ENCODE measurements around the gene AGAP1. TPM values are rescaled to one million over a fixed set of nuclear protein-coding genes. Genes with fewer than 3 reads are reported as not detected.

The AGAP1 gene
- total and polyA plus RNA-seq, 2 donors (not counting 3 experiments of a cell fraction or from before 2014, with no cell fraction given) = 10.2 to 20.9 TPM

DNA sequence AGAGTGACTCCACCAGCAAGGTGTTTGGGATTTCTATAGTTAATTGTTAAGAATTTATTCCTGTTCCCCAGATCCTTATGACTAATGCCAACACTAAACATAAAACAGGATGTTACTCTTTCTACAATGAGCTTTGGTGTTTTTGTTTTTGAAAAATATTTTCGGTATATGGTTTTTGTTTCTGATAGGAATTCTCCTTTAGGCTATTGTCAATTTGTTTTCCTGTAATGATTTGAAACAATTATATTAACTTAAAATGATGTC lies 182.6 kb downstream of the AGAP1 start:
- Histone ChIP-seq H3K4me3 (replicated peaks in 1 of 3; ENCODE audit: insufficient read depth in 1 of 3, low read depth in 1 of 3, low read length in 3 of 3) (no peak overlapping the region), H3K9me3 (replicated peaks; ENCODE audit: control insufficient read depth, insufficient read depth, low read length) (no peaks in the 10 kb centered on the region), H2AFZ (ENCODE audit: low read depth, low read length) (no peak overlapping the region), H3K27ac (ENCODE audit: insufficient read depth, low read depth, low read length) (no peak overlapping the region), H3K9ac (replicated peaks; ENCODE audit: extremely low read depth, insufficient read depth, low read length) (no peak overlapping the region), H3K4me2 (ENCODE audit: insufficient read depth, low read length) (no peak overlapping the region), H3K9me1 (replicated peaks; ENCODE audit: control insufficient read depth, extremely low read depth, insufficient read depth, low read length) (no peaks in the 10 kb centered on the region), H4K20me1 (replicated peaks; ENCODE audit: control insufficient read depth, extremely low read depth, insufficient read depth, low read length) (no peaks in the 10 kb centered on the region), H3K36me3 (ENCODE audit: control insufficient read depth in 2 of 2, extremely low read depth in 1 of 2, insufficient read depth in 2 of 2, low read length in 2 of 2) (no peaks in the 10 kb centered on the region), H3K4me1 (ENCODE audit: control insufficient read depth, extremely low read depth, insufficient read depth, low read length) (no peaks in the 10 kb centered on the region), H3K79me2 (ENCODE audit: control insufficient read depth, insufficient read depth, low read length) (peaks cover 2% of the 10 kb centered on the region), H3K27me3 (ENCODE audit: control insufficient read depth in 2 of 2, insufficient read depth in 2 of 2, low read length in 2 of 2) (peaks cover 5 to 12% of the 10 kb centered on the region in 2 experiments)
- TF ChIP-seq FOS (IDR thresholded peaks at IDR 0.05; ENCODE audit: borderline replicate concordance, insufficient read depth, low read length) (no peak), MYC (IDR thresholded peaks at IDR 0.05; ENCODE audit: low read depth, low read length) (no peak), EZH2 (IDR thresholded peaks at IDR 0.05; ENCODE audit: borderline replicate concordance, low read depth, low read length, severe bottlenecking) (no peak), GATA2 (IDR thresholded peaks at IDR 0.05; ENCODE audit: insufficient read depth, insufficient read length, low read depth, low read length) (no peak), POLR2A (IDR thresholded peaks at IDR 0.05; ENCODE audit: low read depth, low read length) (no peak), JUN (IDR thresholded peaks at IDR 0.05; ENCODE audit: borderline replicate concordance, insufficient read depth, insufficient read length, low read depth) (no peak), POLR2AphosphoS5 (IDR thresholded peaks at IDR 0.05; ENCODE audit: insufficient read depth, low read depth, low read length) (no peak)
- TF ChIP-seq, protein P1, sequence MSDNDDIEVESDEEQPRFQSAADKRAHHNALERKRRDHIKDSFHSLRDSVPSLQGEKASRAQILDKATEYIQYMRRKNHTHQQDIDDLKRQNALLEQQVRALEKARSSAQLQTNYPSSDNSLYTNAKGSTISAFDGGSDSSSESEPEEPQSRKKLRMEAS (IDR thresholded peaks at IDR 0.05; ENCODE audit: insufficient read depth, insufficient read length) = no peak
- TF ChIP-seq, protein P2, sequence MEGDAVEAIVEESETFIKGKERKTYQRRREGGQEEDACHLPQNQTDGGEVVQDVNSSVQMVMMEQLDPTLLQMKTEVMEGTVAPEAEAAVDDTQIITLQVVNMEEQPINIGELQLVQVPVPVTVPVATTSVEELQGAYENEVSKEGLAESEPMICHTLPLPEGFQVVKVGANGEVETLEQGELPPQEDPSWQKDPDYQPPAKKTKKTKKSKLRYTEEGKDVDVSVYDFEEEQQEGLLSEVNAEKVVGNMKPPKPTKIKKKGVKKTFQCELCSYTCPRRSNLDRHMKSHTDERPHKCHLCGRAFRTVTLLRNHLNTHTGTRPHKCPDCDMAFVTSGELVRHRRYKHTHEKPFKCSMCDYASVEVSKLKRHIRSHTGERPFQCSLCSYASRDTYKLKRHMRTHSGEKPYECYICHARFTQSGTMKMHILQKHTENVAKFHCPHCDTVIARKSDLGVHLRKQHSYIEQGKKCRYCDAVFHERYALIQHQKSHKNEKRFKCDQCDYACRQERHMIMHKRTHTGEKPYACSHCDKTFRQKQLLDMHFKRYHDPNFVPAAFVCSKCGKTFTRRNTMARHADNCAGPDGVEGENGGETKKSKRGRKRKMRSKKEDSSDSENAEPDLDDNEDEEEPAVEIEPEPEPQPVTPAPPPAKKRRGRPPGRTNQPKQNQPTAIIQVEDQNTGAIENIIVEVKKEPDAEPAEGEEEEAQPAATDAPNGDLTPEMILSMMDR (IDR thresholded peaks at IDR 0.05; ENCODE audit: extremely low read depth in 1 of 2, insufficient read depth in 1 of 2, low read depth in 1 of 2, low read length in 2 of 2) = no peak
- POLR2A ChIA-PET = no interaction called here
- DNase-seq (ENCODE audit: low read depth, low spot score) (no peak), FAIRE-seq (peak; percentile 64)
- no TSS peak for BruUV-seq (replicated peaks)
- intact Hi-C loops (cut with micrococcal nuclease) = loop anchor here (10.0 kb wide), 2 partner anchors 402 to 542 kb away; no protein-coding TSS in a partner anchor
- dilution Hi-C loops (cut with MboI; ENCODE audit: extremely low pct_ligation_motif_present, low sequenced_read_pairs) = no loop called here
- CTCF ChIA-PET = interaction anchor here (0.8 to 1.6 kb wide), 3 partner anchors 70 to 83 kb away, joined by 3 to 4 read pairs (median 3); no protein-coding TSS in a partner anchor

All from endothelial cell of umbilical vein (primary cell).